ENCODE results near the gene DUSP2. TPM values are rescaled to one million over a fixed set of nuclear protein-coding genes. Genes with fewer than 3 reads are reported as not detected.
"Not testable (repeated sequence)": the region's sequence is repeated elsewhere in the genome, so short reads cannot be mapped to it uniquely, and the experiment has no call there.

DUSP2 gene
- total RNA-seq, 2 experiments from 2014 or later: 274 to 279 TPM

GRCh38 chr2:96146153-96146880 is 1.1 kb upstream of the DUSP2 start:
- Mint-ChIP-seq H3K27ac (peak overlapping the region; percentile 97), H3K4me1 (peaks cover 57% of the 10 kb centered on the region), H3K27me3 (peaks cover 7% of the 10 kb centered on the region), H3K4me3 (peak overlapping the region; percentile 86), H3K9me3 (no peaks in the 10 kb centered on the region), H3K36me3 (peaks cover 32% of the 10 kb centered on the region)
- peak; percentile 93 for DNase-seq

GRCh38 chr2:96145848-96146152 is 560 bp upstream of the DUSP2 start:
- Mint-ChIP-seq H3K27me3 (peaks cover 7% of the 10 kb centered on the region), H3K36me3 (peaks cover 32% of the 10 kb centered on the region), H3K27ac (peak overlapping the region; percentile 97), H3K4me1 (peaks cover 57% of the 10 kb centered on the region), H3K4me3 (peak overlapping the region; percentile 86), H3K9me3 (no peaks in the 10 kb centered on the region)
- no peak for DNase-seq

GRCh38 chr2:96144481-96145035 is 682 bp downstream of the DUSP2 start:
- Mint-ChIP-seq H3K27me3 (peaks cover 7% of the 10 kb centered on the region), H3K4me3 (peak overlapping the region; percentile 96), H3K36me3 (peaks cover 32% of the 10 kb centered on the region), H3K9me3 (no peaks in the 10 kb centered on the region), H3K27ac (peak overlapping the region; percentile 97), H3K4me1 (peaks cover 59% of the 10 kb centered on the region)
- peak; percentile 57 for DNase-seq

- peaks cover 7% of the 10 kb centered on the region for H3K27me3 Mint-ChIP-seq
- peak overlapping the region; percentile 96 for H3K4me3 Mint-ChIP-seq
- peaks cover 32% of the 10 kb centered on the region for H3K36me3 Mint-ChIP-seq
- peaks cover 59% of the 10 kb centered on the region for H3K4me1 Mint-ChIP-seq
- DNase-seq: peak; percentile 50
- peak overlapping the region; percentile 97 for H3K27ac Mint-ChIP-seq
- H3K9me3 Mint-ChIP-seq: no peaks in the 10 kb centered on the region
Measured at GRCh38 chr2:96143848-96144480, 1.3 kb downstream of the DUSP2 start.

- no peaks in the 10 kb centered on the region for H3K9me3 Mint-ChIP-seq
- peaks cover 8% of the 10 kb centered on the region for H3K27me3 Mint-ChIP-seq
- peak overlapping the region; percentile 97 for H3K27ac Mint-ChIP-seq
- peaks cover 32% of the 10 kb centered on the region for H3K36me3 Mint-ChIP-seq
- H3K4me1 Mint-ChIP-seq: peaks cover 57% of the 10 kb centered on the region
- DNase-seq: peak; percentile 44
- peak overlapping the region; percentile 96 for H3K4me3 Mint-ChIP-seq
Measured at GRCh38 chr2:96143231-96143847, 1.9 kb downstream of the DUSP2 start.

GRCh38 chr2:96142217-96143113 is 2.8 kb downstream of the DUSP2 start:
- H3K36me3 Mint-ChIP-seq: peaks cover 32% of the 10 kb centered on the region
- H3K27me3 Mint-ChIP-seq: peaks cover 11% of the 10 kb centered on the region
- H3K4me1 Mint-ChIP-seq: peaks cover 52% of the 10 kb centered on the region
- DNase-seq: peak; percentile 84
- H3K4me3 Mint-ChIP-seq: peak overlapping the region; percentile 96
- peak overlapping the region; percentile 97 for H3K27ac Mint-ChIP-seq
- no peaks in the 10 kb centered on the region for H3K9me3 Mint-ChIP-seq

GRCh38 chr2:96141624-96141967 is 3.6 kb downstream of the DUSP2 start:
- Mint-ChIP-seq H3K4me1 (peaks cover 44% of the 10 kb centered on the region), H3K4me3 (peak overlapping the region; percentile 96)

GRCh38 chr2:96140941-96141623 is 4.2 kb downstream of the DUSP2 start:
- H3K27ac Mint-ChIP-seq: peak overlapping the region; percentile 97
- H3K9me3 Mint-ChIP-seq: no peaks in the 10 kb centered on the region
- H3K36me3 Mint-ChIP-seq: peaks cover 32% of the 10 kb centered on the region
- no peak for DNase-seq
- peaks cover 11% of the 10 kb centered on the region for H3K27me3 Mint-ChIP-seq
- H3K4me3 Mint-ChIP-seq: peak overlapping the region; percentile 96
- H3K4me1 Mint-ChIP-seq: peaks cover 41% of the 10 kb centered on the region

More at GRCh38 chr2:96141624-96141967, 3.6 kb downstream of the DUSP2 start:
- not testable (repeated sequence) for DNase-seq, H3K9me3 Mint-ChIP-seq
- Mint-ChIP-seq H3K36me3 (peaks cover 32% of the 10 kb centered on the region), H3K27me3 (peaks cover 11% of the 10 kb centered on the region), H3K27ac (peak overlapping the region; percentile 97)

- Mint-ChIP-seq H3K27me3 (peaks cover 11% of the 10 kb centered on the region), H3K4me1 (peaks cover 42% of the 10 kb centered on the region), H3K9me3 (no peaks in the 10 kb centered on the region), H3K4me3 (peak overlapping the region; percentile 37), H3K27ac (peak overlapping the region; percentile 68), H3K36me3 (peaks cover 27% of the 10 kb centered on the region)
- no peak for DNase-seq
Measured at GRCh38 chr2:96139181-96139758, 6.0 kb downstream of the DUSP2 start.

- Mint-ChIP-seq H3K4me1 (peaks cover 43% of the 10 kb centered on the region), H3K9me3 (no peaks in the 10 kb centered on the region), H3K36me3 (peaks cover 24% of the 10 kb centered on the region), H3K27ac (peak within 1 kb of the TSS; percentile 68), H3K4me3 (peak within 1 kb of the TSS; percentile 37), H3K27me3 (peaks cover 11% of the 10 kb centered on the region)
- DNase-seq: peak; percentile 63
Measured at GRCh38 chr2:96138179-96139145, 6.8 kb downstream of the DUSP2 start, which contains the start of gene ASTL. Gene ASTL (minus strand): TSS chr2:96138502. CDS start chr2:96138436, 66 bp downstream.

- Mint-ChIP-seq H3K4me1 (peaks cover 46% of the 10 kb centered on the region), H3K9me3 (no peaks in the 10 kb centered on the region), H3K27me3 (peaks cover 6% of the 10 kb centered on the region), H3K4me3 (no peak overlapping the region), H3K27ac (peak overlapping the region; percentile 45), H3K36me3 (peaks cover 17% of the 10 kb centered on the region)
- no peak for DNase-seq
Measured at GRCh38 chr2:96137321-96138178, 7.7 kb downstream of the DUSP2 start.

- DNase-seq: no peak
- Mint-ChIP-seq H3K36me3 (peaks cover 15% of the 10 kb centered on the region), H3K9me3 (no peaks in the 10 kb centered on the region), H3K27ac (no peak overlapping the region), H3K27me3 (peaks cover 3% of the 10 kb centered on the region), H3K4me1 (peaks cover 43% of the 10 kb centered on the region), H3K4me3 (no peak overlapping the region)
Measured at GRCh38 chr2:96136129-96136720, 9.0 kb downstream of the DUSP2 start.

Measured in activated naive CD8-positive, alpha-beta T cell treated with anti-CD3 and anti-CD28 coated beads for 36 hours (primary cell).